ENCODE results near the gene C3orf18. TPM values are rescaled to one million over a fixed set of nuclear protein-coding genes. Genes with fewer than 3 reads are reported as not detected.

Gene C3orf18
- total and polyA plus RNA-seq, 9 of the 15 experiments (the other 6 are each of a cell fraction or from before 2014, with no cell fraction given) = 0.01 to 2.3 (median 0.94) TPM

- peak; percentile 42 for FAIRE-seq
- peak overlapping the region; percentile 69 for H3K27ac ChIP-seq (ENCODE audit: extremely low read depth, low read depth, low read length)
Observed at GRCh38 chr3:50612970-50613846, 45.7 kb upstream of the C3orf18 start.

More at GRCh38 chr3:50612970-50613846, 45.7 kb upstream of the C3orf18 start:
- peaks cover 64% of the 10 kb centered on the region for H3K79me2 ChIP-seq (ENCODE audit: control insufficient read depth, insufficient read depth, low read length)
- H4K20me1 ChIP-seq (replicated peaks; ENCODE audit: control insufficient read depth, insufficient read depth, low read length) = peaks cover 22% of the 10 kb centered on the region; the same call in 1 of the 2 replicates
- no peak overlapping the region for H2AFZ ChIP-seq (ENCODE audit: low read depth, low read length)
- ATAC-seq (no peak), DNase-seq (ENCODE audit: extremely low read depth in 1 of 4, low spot score in 3 of 4) (no peak)
- H3K9ac ChIP-seq (ENCODE audit: insufficient read depth in 1 of 2, low read depth in 2 of 2, low read length in 2 of 2) = peak overlapping the region; percentile 65 to 92; a peak in 3 of 4 replicates
- intact Hi-C loops (cut with micrococcal nuclease) (loop anchor here (1.0 to 10.0 kb wide), 3 partner anchors 12 to 772 kb away; partner anchors contain the start of genes MANF and TMEM115), in situ Hi-C loops (cut with MboI) (loop anchor here (5.0 kb wide), 1 partner anchor 36 kb away; no protein-coding TSS in a partner anchor)
- H3K4me3 ChIP-seq = peak overlapping the region; percentile 87
- peak overlapping the region; percentile 82 for H3K4me2 ChIP-seq (ENCODE audit: insufficient read depth, low read length)
- peak; percentile 29; the same call in 1 of the 2 replicates for TF ChIP-seq NFIC (IDR thresholded peaks at IDR 0.05)
- TF ChIP-seq, protein P1, sequence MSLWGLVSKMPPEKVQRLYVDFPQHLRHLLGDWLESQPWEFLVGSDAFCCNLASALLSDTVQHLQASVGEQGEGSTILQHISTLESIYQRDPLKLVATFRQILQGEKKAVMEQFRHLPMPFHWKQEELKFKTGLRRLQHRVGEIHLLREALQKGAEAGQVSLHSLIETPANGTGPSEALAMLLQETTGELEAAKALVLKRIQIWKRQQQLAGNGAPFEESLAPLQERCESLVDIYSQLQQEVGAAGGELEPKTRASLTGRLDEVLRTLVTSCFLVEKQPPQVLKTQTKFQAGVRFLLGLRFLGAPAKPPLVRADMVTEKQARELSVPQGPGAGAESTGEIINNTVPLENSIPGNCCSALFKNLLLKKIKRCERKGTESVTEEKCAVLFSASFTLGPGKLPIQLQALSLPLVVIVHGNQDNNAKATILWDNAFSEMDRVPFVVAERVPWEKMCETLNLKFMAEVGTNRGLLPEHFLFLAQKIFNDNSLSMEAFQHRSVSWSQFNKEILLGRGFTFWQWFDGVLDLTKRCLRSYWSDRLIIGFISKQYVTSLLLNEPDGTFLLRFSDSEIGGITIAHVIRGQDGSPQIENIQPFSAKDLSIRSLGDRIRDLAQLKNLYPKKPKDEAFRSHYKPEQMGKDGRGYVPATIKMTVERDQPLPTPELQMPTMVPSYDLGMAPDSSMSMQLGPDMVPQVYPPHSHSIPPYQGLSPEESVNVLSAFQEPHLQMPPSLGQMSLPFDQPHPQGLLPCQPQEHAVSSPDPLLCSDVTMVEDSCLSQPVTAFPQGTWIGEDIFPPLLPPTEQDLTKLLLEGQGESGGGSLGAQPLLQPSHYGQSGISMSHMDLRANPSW (CRISPR knock-in tag; IDR thresholded peaks at IDR 0.05) = no peak
- no peak for TF ChIP-seq STAG1 (CRISPR knock-in tag; IDR thresholded peaks at IDR 0.05; ENCODE audit: borderline replicate concordance)
- no peak for TF ChIP-seq DACH1 (IDR thresholded peaks at IDR 0.05; ENCODE audit: partially characterized antibody)
- 0 out of 2 replicates have a peak, but pooled peaks have one; percentile 7 for TF ChIP-seq ZKSCAN1 (IDR thresholded peaks at IDR 0.05; ENCODE audit: low read depth, low read length)
- TF ChIP-seq ETV6 (IDR thresholded peaks at IDR 0.05; ENCODE audit: borderline replicate concordance in 1 of 2, low read depth in 2 of 2, low read length in 1 of 2) = 0 out of 4 replicates have a peak, but pooled peaks of 1 of the 2 experiments have one; percentile 17
- no peak for TF ChIP-seq ETV6 (CRISPR knock-in tag; IDR thresholded peaks at IDR 0.05; ENCODE audit: borderline replicate concordance)
- no peak for TF ChIP-seq PML (IDR thresholded peaks at IDR 0.05; ENCODE audit: low read length)
- peaks cover 27% of the 10 kb centered on the region for H3K36me3 ChIP-seq (ENCODE audit: control insufficient read depth, insufficient read depth, low read length)
- no TSS peak for BruUV-seq (replicated peaks)
- 8% methylated on average over 5 of the region's 6 CpGs for WGBS (ENCODE audit: insufficient coverage, low coverage, missing lambda C conversion rate)
- CTCF ChIA-PET (ENCODE audit: low intra/inter-chr PET ratio) = interaction anchor here (0.9 to 5.4 kb wide), 3 partner anchors 41 to 94 kb away, joined by 3 to 56 read pairs (median 6); no protein-coding TSS in a partner anchor
- H3K9me3 ChIP-seq (replicated peaks; ENCODE audit: control insufficient read depth, insufficient read depth, low read depth, low read length) = no peaks in the 10 kb centered on the region
- POLR2A ChIA-PET = interaction anchor here (0.6 to 2.0 kb wide), 6 partner anchors 10 to 41 kb away, joined by 3 to 4 read pairs (median 3); no protein-coding TSS in a partner anchor
- peaks cover 21 to 38% of the 10 kb centered on the region in 2 experiments; a peak in 4 of 5 replicates for H3K4me1 ChIP-seq (replicated peaks in 1 of 2; ENCODE audit: control insufficient read depth in 2 of 2, insufficient read depth in 2 of 2, low read length in 2 of 2)
- no peaks in the 10 kb centered on the region for H3K9me1 ChIP-seq (ENCODE audit: control insufficient read depth, insufficient read depth, low read length)
- no peaks in the 10 kb centered on the region for H3K27me3 ChIP-seq (ENCODE audit: control insufficient read depth in 2 of 2, insufficient read depth in 2 of 2, low read length in 2 of 2)
